B cell (primary cell): Measurements from ENCODE around the gene RNH1. TPM values are rescaled to one million over a fixed set of nuclear protein-coding genes. Genes with fewer than 3 reads are reported as not detected.

Experiments used
- ATAC-seq: fragments of 200-7000 bp; cut with Tn5 transposase; one replicate; pipeline ENCODE4 v1.10.0; 2021; ENCODE audit warnings: low read depth, mild to moderate bottlenecking, moderate number of reproducible peaks, moderate library complexity
- CTCF ChIA-PET: fragments of 350-600 bp; sonication (Branson Sonifier 250); formaldehyde crosslinking; loops from one replicate; lab custom pipeline; 2021; ENCODE audit warnings: antibody characterized with exemption, inconsistent platforms; lab: Charles Lee
- POLR2A ChIA-PET: fragments of 350-600 bp; sonication (Branson Sonifier 250); formaldehyde crosslinking; loops from one replicate; lab custom pipeline; 2021; ENCODE audit warnings: antibody characterized with exemption; lab: Charles Lee
- DNase-seq: peaks from one replicate; pipeline ENCODE4 v3.0.0; 2013
- H2AFZ ChIP-seq: 2 replicates; pipeline ENCODE4 v1.6.1; 2012; ENCODE audit warnings: mild to moderate bottlenecking, low read depth, low read length; ENCODE audit not compliant: insufficient read depth, poor library complexity, severe bottlenecking
- H3K27ac ChIP-seq, 2 donors: 1 replicate in 1 of 2; 2 replicates in 1 of 2; pipeline ENCODE4 v1.5.1; 2012 to 2013; ENCODE audit warnings: low read length in 2 of 2, mild to moderate bottlenecking in 2 of 2, moderate library complexity in 1 of 2
- H3K27me3 ChIP-seq, 4 experiments: fragments of 200-600 bp in 1 of 4; sonication (generic) in 1 of 4; replicated peaks in 1 of 4; 1 replicate in 2 of 4; 2 replicates in 2 of 4; pipeline versions ENCODE4 v1.6.1 to v1.7.0; 2013 to 2016; ENCODE audit warnings: low read length in 3 of 4, mild to moderate bottlenecking in 2 of 4, mixed read lengths in 1 of 4, moderate library complexity in 1 of 4; ENCODE audit not compliant: insufficient read depth in 4 of 4, control insufficient read depth in 3 of 4; ENCODE audit errors: control extremely low read depth in 1 of 4
- H3K36me3 ChIP-seq, 2 experiments: replicated peaks in 1 of 2; 1 replicate in 1 of 2; 2 replicates in 1 of 2; pipeline versions ENCODE4 v1.6.1 to v1.7.1; 2013; ENCODE audit warnings: low read length in 1 of 2; ENCODE audit not compliant: insufficient read depth in 2 of 2, control insufficient read depth in 1 of 2; ENCODE audit errors: control extremely low read depth in 1 of 2, extremely low read depth in 1 of 2
- H3K4me1 ChIP-seq, 2 donors: fragments of 200-600 bp in 1 of 2; sonication (generic) in 1 of 2; 1 replicate in 1 of 2; 2 replicates in 1 of 2; pipeline versions ENCODE4 v1.5.1 to v1.6.1; 2013 to 2017; ENCODE audit warnings: low read length in 2 of 2; ENCODE audit not compliant: control insufficient read depth in 2 of 2, insufficient read depth in 2 of 2
- H3K4me2 ChIP-seq: replicated peaks from 2 replicates; pipeline ENCODE3; 2012; ENCODE audit warnings: mild to moderate bottlenecking, low read depth, low read length; ENCODE audit not compliant: poor library complexity, severe bottlenecking
- H3K4me3 ChIP-seq, 5 experiments: fragments of 200-600 bp in 1 of 5; sonication (generic) in 1 of 5; 1 replicate in 3 of 5; 2 replicates in 2 of 5; pipeline versions ENCODE4 v1.5.1 to v1.7.0; 2011 to 2016; ENCODE audit warnings: low read length in 4 of 5, mild to moderate bottlenecking in 4 of 5, low read depth in 2 of 5, control low read depth in 1 of 5, moderate library complexity in 1 of 5; ENCODE audit not compliant: insufficient read depth in 1 of 5; ENCODE audit errors: control extremely low read depth in 1 of 5, extremely low read depth in 1 of 5
- H3K79me2 ChIP-seq: fragments of 200-600 bp; sonication (generic); one replicate; pipeline ENCODE4 v1.6.0; 2016; ENCODE audit warnings: low read length; ENCODE audit not compliant: control insufficient read depth, insufficient read depth
- H3K9ac ChIP-seq: fragments of 200-600 bp; sonication (generic); 2 replicates; pipeline ENCODE4 v1.6.1; 2017; ENCODE audit warnings: mild to moderate bottlenecking, low read length, moderate library complexity
- H3K9me3 ChIP-seq, 3 donors: one replicate each; pipeline versions ENCODE4 v1.6.1 to v1.7.1; 2013; ENCODE audit warnings: low read length in 2 of 3; ENCODE audit not compliant: control insufficient read depth in 2 of 3, insufficient read depth in 1 of 3; ENCODE audit errors: control extremely low read depth in 1 of 3
- H4K20me1 ChIP-seq: 2 replicates; pipeline ENCODE4 v1.6.0; 2012; ENCODE audit warnings: mild to moderate bottlenecking, low read length; ENCODE audit not compliant: insufficient read depth, control insufficient read depth, poor library complexity, severe bottlenecking
- H3K27ac Mint-ChIP-seq: one replicate; pipeline ENCODE4 v1.8.0; 2021; ENCODE audit warnings: mixed read lengths
- H3K27me3 Mint-ChIP-seq: one replicate; pipeline ENCODE4 v1.8.0; 2021; ENCODE audit warnings: mixed read lengths
- H3K4me1 Mint-ChIP-seq: one replicate; pipeline ENCODE4 v1.8.0; 2021; ENCODE audit warnings: mixed read lengths
- H3K4me3 Mint-ChIP-seq: one replicate; pipeline ENCODE4 v1.8.0; 2021; ENCODE audit warnings: mixed read lengths
- H3K9me3 Mint-ChIP-seq: one replicate; pipeline ENCODE4 v1.8.0; 2022; ENCODE audit warnings: mixed read lengths; ENCODE audit not compliant: insufficient read depth
- EZH2 ChIP-seq: IDR thresholded peaks from 2 replicates; pipeline ENCODE4 v1.6.1; 2012; ENCODE audit warnings: borderline replicate concordance, low read depth, mild to moderate bottlenecking, moderate library complexity, low read length; ENCODE audit not compliant: insufficient read depth, poor library complexity, severe bottlenecking
- whole genome bisulfite sequencing: methylation state at CpG from one replicate; pipeline ENCODE4 v1.1.5; 2013; ENCODE audit warnings: missing lambda C conversion rate; ENCODE audit not compliant: insufficient coverage; 5-methylcytosine and 5-hydroxymethylcytosine counted together
- intact Hi-C: fragments of 100-400 bp; cut with micrococcal nuclease; formaldehyde crosslinking; loops from one replicate; pipeline ENCODE4 v1.10.0; 2022
- polyA plus RNA-seq: library from polyadenylated mRNA; depleted of rRNA; stranded (reverse); fragments of >200 nt; gene quantifications from 2 replicates; pipeline ENCODE4 v1.2.3, GENCODE V29; 2012
- total RNA-seq, 2 donors: library from RNA; stranded (reverse); fragments of 120-200 nt in 1 of 2; gene quantifications; 1 replicate in 1 of 2; 2 replicates in 1 of 2; pipeline versions ENCODE4 v1.2.3 to v1.2.4, GENCODE V29; 2013 to 2022
- TF ChIP-seq, protein P1 (sequence below): fragments of 200-600 bp; IDR thresholded peaks from one replicate; pipeline ENCODE4 v1.8.0; 2022; ENCODE audit warnings: antibody characterized with exemption, mild to moderate bottlenecking

The RNH1 gene
- total and polyA plus RNA-seq, 2 donors (not counting 1 experiment from before 2014, with no cell fraction given) = 81.0 to 159 TPM

DNA sequence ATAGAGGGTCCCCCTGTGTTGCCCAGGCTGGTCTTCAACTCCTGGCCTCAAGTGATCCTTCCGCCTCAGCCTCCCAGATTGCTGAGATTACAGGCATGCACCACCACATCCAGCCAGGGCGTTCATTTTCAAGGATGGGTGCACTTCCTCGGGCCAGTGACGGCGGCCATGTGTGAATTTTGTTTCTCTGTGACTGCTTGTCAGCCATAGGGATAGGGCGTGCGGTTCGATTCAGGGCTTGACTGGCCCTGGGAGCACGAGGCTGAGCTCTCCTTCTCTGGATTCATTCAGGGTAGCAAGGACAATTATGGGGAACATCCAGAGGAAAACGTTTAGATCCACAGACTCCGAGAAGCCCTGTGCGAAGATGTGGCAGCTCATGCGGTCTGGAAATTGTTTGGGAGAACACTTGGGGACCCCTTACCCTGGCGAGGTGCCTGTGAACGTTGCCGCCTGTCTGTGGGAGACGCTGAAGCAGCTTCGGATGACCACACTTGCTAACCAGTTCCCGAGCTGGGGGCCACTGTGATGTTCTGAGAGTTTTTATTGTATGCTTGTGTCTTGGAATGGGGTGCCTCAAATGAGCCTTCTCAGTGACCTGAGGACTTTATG, 54.0 kb downstream of the RNH1 start:
- no peak overlapping the region for H3K9ac ChIP-seq
- WGBS = 91% methylated on average over 17 of the region's 19 CpGs
- no peak overlapping the region for H3K4me2 ChIP-seq
- peaks cover 46 to 57% of the 10 kb centered on the region in 2 donors for H3K4me1 ChIP-seq
- H3K27ac ChIP-seq = no peak overlapping the region
- ATAC-seq (no peak), DNase-seq (no peak)
- Mint-ChIP-seq H3K4me3 (peak overlapping the region; percentile 29), H3K9me3 (no peaks in the 10 kb centered on the region), H3K27me3 (no peaks in the 10 kb centered on the region), H3K27ac (no peak overlapping the region), H3K4me1 (peaks cover 43% of the 10 kb centered on the region)
- no peaks in the 10 kb centered on the region for H3K27me3 ChIP-seq
- TF ChIP-seq EZH2 = no peak
- TF ChIP-seq, protein P1, sequence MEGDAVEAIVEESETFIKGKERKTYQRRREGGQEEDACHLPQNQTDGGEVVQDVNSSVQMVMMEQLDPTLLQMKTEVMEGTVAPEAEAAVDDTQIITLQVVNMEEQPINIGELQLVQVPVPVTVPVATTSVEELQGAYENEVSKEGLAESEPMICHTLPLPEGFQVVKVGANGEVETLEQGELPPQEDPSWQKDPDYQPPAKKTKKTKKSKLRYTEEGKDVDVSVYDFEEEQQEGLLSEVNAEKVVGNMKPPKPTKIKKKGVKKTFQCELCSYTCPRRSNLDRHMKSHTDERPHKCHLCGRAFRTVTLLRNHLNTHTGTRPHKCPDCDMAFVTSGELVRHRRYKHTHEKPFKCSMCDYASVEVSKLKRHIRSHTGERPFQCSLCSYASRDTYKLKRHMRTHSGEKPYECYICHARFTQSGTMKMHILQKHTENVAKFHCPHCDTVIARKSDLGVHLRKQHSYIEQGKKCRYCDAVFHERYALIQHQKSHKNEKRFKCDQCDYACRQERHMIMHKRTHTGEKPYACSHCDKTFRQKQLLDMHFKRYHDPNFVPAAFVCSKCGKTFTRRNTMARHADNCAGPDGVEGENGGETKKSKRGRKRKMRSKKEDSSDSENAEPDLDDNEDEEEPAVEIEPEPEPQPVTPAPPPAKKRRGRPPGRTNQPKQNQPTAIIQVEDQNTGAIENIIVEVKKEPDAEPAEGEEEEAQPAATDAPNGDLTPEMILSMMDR = no peak
- H3K4me3 ChIP-seq = no peak overlapping the region
- H2AFZ ChIP-seq = no peak overlapping the region
- H3K36me3 ChIP-seq = peaks cover 0 to 7% of the 10 kb centered on the region in 2 experiments
- no peaks in the 10 kb centered on the region for H4K20me1 ChIP-seq
- peaks cover 35% of the 10 kb centered on the region for H3K79me2 ChIP-seq
- no peaks in the 10 kb centered on the region for H3K9me3 ChIP-seq
- intact Hi-C loops = loop anchor here (10.0 kb wide), 1 partner anchor 342 kb away; the partner anchor contains the start of genes CEND1 and SLC25A22
- CTCF ChIA-PET = no interaction called here
- POLR2A ChIA-PET = no interaction called here

DNA sequence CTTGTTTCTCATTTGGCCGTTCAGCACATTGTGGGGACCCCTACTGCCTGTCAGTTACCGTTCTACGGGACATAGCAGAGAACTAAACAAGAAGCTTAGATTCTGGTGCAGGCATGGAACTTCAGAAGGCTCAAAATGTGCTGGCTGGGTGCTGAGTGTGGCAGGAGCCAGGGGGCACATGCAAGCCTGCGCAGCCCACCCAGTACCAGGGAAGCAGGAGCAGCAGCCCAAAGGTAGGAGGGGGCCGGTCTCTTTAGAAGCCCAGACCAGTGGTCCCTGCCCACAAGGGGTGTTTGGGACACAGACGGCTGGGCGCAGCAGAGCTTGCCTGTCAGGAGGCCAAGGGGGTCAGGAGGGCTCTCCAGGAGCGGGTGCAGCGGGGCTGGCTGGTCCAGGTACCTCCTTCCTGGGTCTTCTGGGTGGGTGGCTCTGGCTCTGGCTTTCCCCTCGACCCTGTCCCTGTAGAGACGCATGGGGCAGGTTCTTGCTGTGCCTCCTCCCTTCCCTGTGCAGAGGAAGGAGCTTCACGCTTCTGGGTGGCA, 54.8 kb downstream of the RNH1 start:
- Mint-ChIP-seq H3K27ac (no peak overlapping the region), H3K9me3 (no peaks in the 10 kb centered on the region), H3K27me3 (no peaks in the 10 kb centered on the region), H3K4me3 (peak overlapping the region; percentile 37), H3K4me1 (peaks cover 36% of the 10 kb centered on the region)
- Histone ChIP-seq H3K9ac (no peak overlapping the region), H3K27ac (no peak overlapping the region), H3K36me3 (peaks cover 0 to 7% of the 10 kb centered on the region in 2 experiments), H3K4me2 (peak overlapping the region; percentile 14), H3K79me2 (peaks cover 35% of the 10 kb centered on the region), H3K9me3 (no peaks in the 10 kb centered on the region), H2AFZ (no peak overlapping the region), H3K4me3 (no peak overlapping the region), H4K20me1 (no peaks in the 10 kb centered on the region), H3K4me1 (peaks cover 39 to 54% of the 10 kb centered on the region in 2 donors), H3K27me3 (no peaks in the 10 kb centered on the region)
- POLR2A ChIA-PET = no interaction called here
- CTCF ChIA-PET = interaction anchor here (1.7 to 4.8 kb wide), 4 partner anchors 11 to 274 kb away, joined by 3 to 34 read pairs (median 20); partner anchors contain the start of genes ANO9, BET1L and RIC8A
- ATAC-seq (no peak), DNase-seq (no peak)
- intact Hi-C loops = loop anchor here (10.0 kb wide), 1 partner anchor 343 kb away; the partner anchor contains the start of genes CEND1 and SLC25A22
- TF ChIP-seq, protein P1 = no peak
- no peak for TF ChIP-seq EZH2
- WGBS = 82% methylated on average over 12 of the region's 12 CpGs
